ENCODE measurements around the gene CTTN. TPM values are rescaled to one million over a fixed set of nuclear protein-coding genes. Genes with fewer than 3 reads are reported as not detected.

The CTTN gene
- total and polyA plus RNA-seq, 2 of the 8 experiments (the other 6 are each of a cell fraction or from before 2014, with no cell fraction given): 84.6 to 216 TPM

GRCh38 chr11:70411713-70412452, 13.6 kb downstream of the CTTN start (continued):
- no peak for TF ChIP-seq CHD7 (IDR thresholded peaks at IDR 0.05; ENCODE audit: insufficient replicate concordance, low read length)

Data from H1 (cell line).